Heart right ventricle (tissue), 16 donors: ENCODE results near the gene LRMDA. TPM values are rescaled to one million over a fixed set of nuclear protein-coding genes. Genes with fewer than 3 reads are reported as not detected.

Experiments used
- ATAC-seq, 8 donors: fragments of 200-7000 bp; cut with Tn5 transposase; one replicate each; pipeline ENCODE4 v1.9.1; 2020; ENCODE audit warnings: mild to moderate bottlenecking in 8 of 8, moderate library complexity in 8 of 8, moderate number of reproducible peaks in 1 of 8
- DNase-seq, 2 donors: peaks; one replicate each; pipeline ENCODE4 v3.0.0-alpha.2; 2020
- H3K27ac ChIP-seq, 10 donors: fragments of 200-600 bp; sonication (generic) in 2 of 10; one replicate each; pipeline versions ENCODE4 v1.5.0 to v1.8.0; 2020 to 2022; ENCODE audit warnings: mild to moderate bottlenecking in 3 of 10
- H3K27me3 ChIP-seq, 7 donors: fragments of 200-600 bp; one replicate each; pipeline ENCODE4 v1.8.0; 2021 to 2022; ENCODE audit warnings: mild to moderate bottlenecking in 2 of 7
- H3K36me3 ChIP-seq, 9 donors: fragments of 200-600 bp; sonication (generic) in 1 of 9; one replicate each; pipeline versions ENCODE4 v1.5.0 to v1.8.0; 2020 to 2022; ENCODE audit warnings: mild to moderate bottlenecking in 2 of 9
- H3K4me1 ChIP-seq, 9 donors: fragments of 200-600 bp; sonication (generic) in 1 of 9; one replicate each; pipeline versions ENCODE4 v1.5.0 to v1.8.0; 2020 to 2022; ENCODE audit warnings: mild to moderate bottlenecking in 4 of 9
- H3K4me3 ChIP-seq, 10 donors: fragments of 200-600 bp; sonication (generic) in 2 of 10; one replicate each; pipeline versions ENCODE4 v1.5.0 to v1.8.0; 2020 to 2022; ENCODE audit warnings: mild to moderate bottlenecking in 7 of 10, moderate library complexity in 2 of 10
- H3K9me3 ChIP-seq, 11 donors: fragments of 200-600 bp in 10 of 11; sonication (generic) in 2 of 11; one replicate each; pipeline versions ENCODE4 v1.5.0 to v1.8.0; 2013 to 2022; ENCODE audit warnings: mild to moderate bottlenecking in 2 of 11, control low read depth in 1 of 11, moderate library complexity in 1 of 11
- CTCF ChIP-seq, 9 donors: fragments of 200-600 bp; sonication (generic) in 2 of 9; IDR thresholded peaks; one replicate each; pipeline versions ENCODE4 v1.5.0 to v1.8.0; 2021 to 2022; ENCODE audit warnings: antibody characterized with exemption in 9 of 9, mild to moderate bottlenecking in 5 of 9, moderate library complexity in 1 of 9
- WGBS, 2 donors: extraction: QIAGEN DNeasy Blood & Tissue Kit; methylation state at CpG; one replicate each; pipeline ENCODE4 v1.1.7; 2013; ENCODE audit warnings: inconsistent platforms in 1 of 2; 5-methylcytosine and 5-hydroxymethylcytosine counted together
- intact Hi-C, 10 donors: fragments of 100-400 bp; cut with DNase I; formaldehyde crosslinking; loops; one replicate each; pipeline versions ENCODE4 v1.11.1 to v1.14.2; 2022
- polyA plus RNA-seq, 2 donors: library from polyadenylated mRNA; stranded (reverse); fragments of 200-250 nt; gene quantifications; one replicate each; pipeline ENCODE4 v1.2.3, GENCODE V29; 2013
- total RNA-seq, 10 donors: library from RNA; stranded (reverse); fragmentation: NEBNext Ultra II Directional in 3 of 10; extraction: Animal tissue kit (Norgen Biotek cat#: 25700) in 3 of 10; gene quantifications; one replicate each; pipeline versions ENCODE4 v1.2.1 to v1.2.4, GENCODE V29; 2021 to 2023
- donor health status: Arrhythmogenic right ventricular cardiomyopathy.
- donor health status: ischemic (EF 13 %, LVEDD 7.1; RV severe dilation, severe dysfunction).
- donor health status: healthy with polysubstance abuse.
- donor health status: DM: no; HTN: yes; CAD: no.
- donor health status: DM: no; HTN: no; CAD: no.
- donor health status: ischemic (EF 25% LVEDD 6.9; RV normal size, moderate dysfunction).
- donor health status: ischemic (EF 25% LVEDD 5.7; RV mildly dilated, moderate dysfunction).
- donor health status: healthy.
- donor health status: DM: yes; HTN: yes; CAD: no.
- donor health status: Ischemic cardiomyopathy.
- donor health status: ischemic (EF 35%, LVEDD 5.7; RV mildly dilated, moderate dysfunction).
- donor health status: nonischemic (EF 11% LVEDD 7.7; RV severe dilation, severe dysfunction).
- donor health status: DM: yes; HTN: yes; CAD: no.
- donor health status: PGD.
- donor health status: ischemic (EF 29% LVEDD 5.4; RV normal size, mild dysfunction).
- donor health status: nonischemic (EF 23%, LVEDD 6.1; RV moderate dilation, normal function).

Gene LRMDA
- total and polyA plus RNA-seq, 12 donors = 4.0 to 59.8 (median 12.7) TPM

DNA sequence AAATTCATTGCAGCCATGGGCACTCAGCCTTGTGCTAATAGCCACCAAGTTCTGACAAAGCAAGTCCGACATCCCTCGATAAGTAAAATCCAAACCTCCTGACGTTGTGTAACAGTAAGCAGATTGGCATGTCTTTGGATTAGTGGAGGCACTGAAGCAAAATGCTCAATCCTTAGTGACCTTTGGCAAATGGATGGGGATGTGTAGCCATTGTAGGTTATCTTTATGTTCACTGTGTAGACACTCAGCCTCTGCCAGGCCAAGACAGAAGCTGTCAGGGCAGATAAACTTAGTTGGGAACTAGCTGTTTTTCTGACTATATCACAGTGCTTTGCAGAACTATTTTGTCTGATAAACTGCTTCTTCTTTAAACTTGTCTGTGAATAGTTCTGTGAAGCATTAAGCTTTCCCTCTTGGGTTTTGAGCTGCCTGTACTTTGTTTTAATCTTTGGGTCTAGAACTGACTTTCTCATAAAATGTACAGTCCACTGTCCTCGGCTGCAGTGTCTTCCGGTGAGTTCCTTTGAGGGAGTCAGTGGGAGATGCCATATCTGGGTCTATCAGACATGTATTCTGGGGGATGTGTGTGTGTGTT is 220.8 kb downstream of the LRMDA start:
- no peaks in the 10 kb centered on the region for H3K36me3 ChIP-seq
- DNase-seq (no peak), ATAC-seq (no peak)
- no peak for TF ChIP-seq CTCF (IDR thresholded peaks at IDR 0.05)
- 69 to 78% methylated on average over 5 of the region's 5 CpGs for WGBS, 2 donors
- intact Hi-C loops = loop anchor here in 3 of 10 donors (10.0 kb wide), 1 partner anchor 247 kb away; the partner anchor contains the start of gene ZNF503 (in 3 of the 3)
- H3K27ac ChIP-seq = no peak overlapping the region
- no peaks in the 10 kb centered on the region for H3K9me3 ChIP-seq
- peaks cover 3 to 62% (median 34%) of the 10 kb centered on the region in 9 donors for H3K4me1 ChIP-seq
- no peaks in the 10 kb centered on the region for H3K27me3 ChIP-seq
- H3K4me3 ChIP-seq = no peak overlapping the region

DNA sequence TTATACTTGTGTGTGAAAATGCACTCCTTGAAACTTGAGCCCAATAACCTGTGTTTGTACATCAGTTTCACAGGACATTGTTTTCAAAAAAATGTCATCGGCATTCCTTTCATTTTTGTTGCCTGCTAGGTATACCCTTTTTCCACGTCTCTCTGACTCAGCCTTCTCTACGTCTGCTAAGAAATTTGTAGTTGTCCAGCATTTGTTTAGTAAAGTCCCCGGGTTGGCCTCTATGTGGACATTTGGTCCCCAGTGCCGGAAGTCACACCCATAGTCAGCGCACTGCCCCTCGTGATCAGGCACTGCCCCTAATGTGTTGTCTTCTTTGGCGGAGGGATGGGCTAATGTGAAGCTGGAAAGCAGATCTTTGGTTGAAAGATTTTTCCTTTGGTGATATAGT is 222.3 kb downstream of the LRMDA start:
- WGBS, 2 donors = 88 to 91% methylated on average over 8 of the region's 8 CpGs

DNA sequence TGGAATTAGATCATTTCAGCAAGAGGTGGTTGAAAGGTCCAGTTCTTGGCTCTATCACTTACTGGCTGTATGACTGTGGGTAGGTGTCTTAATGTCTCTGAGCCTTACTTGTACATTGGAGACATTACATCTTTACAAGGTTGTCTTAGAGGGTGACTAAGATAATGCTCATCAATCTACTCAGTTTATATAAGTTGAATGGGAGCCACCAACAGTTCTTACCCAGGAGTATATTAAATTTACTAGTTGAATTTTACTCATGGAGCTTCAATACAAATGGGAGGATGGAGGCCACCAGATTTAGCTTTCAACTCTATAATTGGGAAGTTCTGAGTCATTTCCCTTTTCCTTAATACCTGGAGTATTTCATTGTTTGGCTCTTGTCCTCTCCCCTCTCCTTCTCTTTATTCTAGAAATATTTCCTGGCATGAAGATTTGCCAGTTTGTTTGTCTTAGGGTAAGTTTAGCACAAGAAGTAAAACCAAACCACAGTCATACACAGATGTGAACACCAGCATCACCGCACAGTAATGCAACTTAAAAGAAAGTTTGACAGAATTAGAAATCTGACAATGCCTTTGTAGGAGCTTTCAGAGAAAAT is 222.8 kb downstream of the LRMDA start:
- intact Hi-C loops = loop anchor here in 3 of 10 donors (10.0 kb wide), 1 partner anchor 249 kb away; the partner anchor contains the start of gene ZNF503 (in 3 of the 3)
- H3K36me3 ChIP-seq = no peaks in the 10 kb centered on the region
- H3K9me3 ChIP-seq = no peaks in the 10 kb centered on the region
- peaks cover 3 to 62% (median 29%) of the 10 kb centered on the region in 9 donors for H3K4me1 ChIP-seq
- no peak for DNase-seq
- TF ChIP-seq CTCF (IDR thresholded peaks at IDR 0.05) = no peak
- no peak for ATAC-seq
- H3K4me3 ChIP-seq = no peak overlapping the region
- no peaks in the 10 kb centered on the region for H3K27me3 ChIP-seq
- H3K27ac ChIP-seq = peak overlapping the region in 3 of 10 donors; percentile 17 to 60 (median 31)
- 66 to 73% methylated on average over 1 of the region's 1 CpG for WGBS, 2 donors

More for the DNA sequence above, 222.3 kb downstream of the LRMDA start:
- peaks cover 3 to 62% (median 29%) of the 10 kb centered on the region in 9 donors for H3K4me1 ChIP-seq
- no peaks in the 10 kb centered on the region for H3K9me3 ChIP-seq
- peak overlapping the region in 2 of 10 donors; percentile 31 to 60 for H3K27ac ChIP-seq
- DNase-seq (no peak), ATAC-seq (no peak)
- TF ChIP-seq CTCF (IDR thresholded peaks at IDR 0.05) = no peak
- no peaks in the 10 kb centered on the region for H3K36me3 ChIP-seq
- H3K27me3 ChIP-seq = no peaks in the 10 kb centered on the region
- intact Hi-C loops = loop anchor here in 3 of 10 donors (10.0 kb wide), 1 partner anchor 249 kb away; the partner anchor contains the start of gene ZNF503 (in 3 of the 3)
- H3K4me3 ChIP-seq = no peak overlapping the region

DNA sequence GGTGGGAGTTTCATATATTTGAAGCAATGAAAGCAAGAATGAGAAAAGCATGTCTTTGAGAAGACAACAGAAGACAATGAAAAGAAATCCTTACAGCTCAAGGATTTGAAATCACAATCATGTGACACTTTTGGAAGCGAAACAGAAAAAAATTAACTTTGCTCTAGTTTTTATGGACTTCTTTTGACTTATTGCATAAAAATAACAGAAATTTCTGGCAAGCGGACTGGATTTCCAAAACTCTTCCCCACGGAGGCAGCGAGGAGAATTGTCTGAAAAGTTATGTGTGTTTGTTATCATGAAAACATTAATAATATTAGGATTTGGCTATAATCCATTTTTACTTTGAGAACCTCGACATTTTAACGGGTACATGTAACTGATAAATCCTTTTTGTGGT is 223.3 kb downstream of the LRMDA start:
- H3K36me3 ChIP-seq = no peaks in the 10 kb centered on the region
- intact Hi-C loops = loop anchor here in 4 of 10 donors (5.0 to 10.0 kb wide), 2 partner anchors 250 to 252 kb away; partner anchors contain the start of gene ZNF503 (in 4 of the 4)
- no peak overlapping the region for H3K4me3 ChIP-seq
- H3K4me1 ChIP-seq = peaks cover 3 to 62% (median 29%) of the 10 kb centered on the region in 9 donors
- 57 to 71% methylated on average over 6 of the region's 6 CpGs for WGBS, 2 donors
- H3K9me3 ChIP-seq = no peaks in the 10 kb centered on the region
- DNase-seq (no peak), ATAC-seq (peak in 3 of 8 donors; percentile 5 to 34 (median 27))
- no peak for TF ChIP-seq CTCF (IDR thresholded peaks at IDR 0.05)
- no peaks in the 10 kb centered on the region for H3K27me3 ChIP-seq
- peak overlapping the region in 7 of 10 donors; percentile 1 to 60 (median 39) for H3K27ac ChIP-seq
